Brain pericyte (primary cell): Measurements from ENCODE around the gene RAD51B.

Experiments used
- DNase-seq: peaks from one replicate; pipeline ENCODE4 v3.0.0-alpha.2; 2012; ENCODE audit warnings: low read depth, low spot score

RAD51B gene

DNA sequence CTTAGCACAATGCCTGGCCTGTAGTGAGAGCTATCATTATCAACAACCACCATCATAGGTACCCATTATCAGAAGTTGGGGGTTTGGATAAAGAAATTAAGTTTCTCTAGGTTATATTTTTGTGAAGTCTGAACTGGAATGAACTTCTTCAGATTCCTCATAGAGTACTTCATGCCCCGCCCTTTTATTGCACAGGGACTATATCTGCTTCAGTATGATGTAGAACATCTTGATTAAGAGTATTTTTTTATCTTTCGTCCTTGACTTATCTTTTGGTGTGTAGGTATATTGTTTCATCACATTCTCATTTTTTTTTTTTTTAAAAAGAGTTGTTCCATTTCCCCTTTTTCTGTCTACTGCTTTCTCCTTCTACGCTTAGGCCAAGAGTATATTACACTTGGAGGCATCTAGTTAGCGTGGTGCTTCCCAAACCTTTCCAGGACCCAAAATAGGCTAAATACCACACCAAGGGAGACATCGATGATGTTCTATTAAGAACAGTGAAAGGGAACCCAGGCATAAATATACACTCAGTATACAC is 505.8 kb downstream of the RAD51B start:
- no peak for DNase-seq

DNA sequence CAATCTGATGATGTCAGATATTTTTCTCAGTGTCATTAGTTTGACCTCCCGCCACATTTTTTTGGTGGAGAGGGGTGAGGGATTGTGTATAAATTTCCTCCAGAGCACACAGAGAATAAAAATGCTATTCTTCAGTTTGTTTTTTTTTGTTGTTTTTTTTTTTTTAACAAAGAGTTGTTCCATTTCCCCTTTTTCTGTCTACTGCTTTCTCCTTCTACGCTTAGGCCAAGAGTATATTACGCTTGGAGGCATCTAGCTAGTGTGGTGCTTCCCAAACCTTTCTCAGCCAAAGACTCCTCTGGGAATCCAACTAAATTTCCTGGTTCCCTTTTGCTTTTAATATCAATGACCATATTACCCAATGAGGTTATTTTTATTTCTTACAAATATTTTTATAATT is 507.7 kb downstream of the RAD51B start:
- DNase-seq: no peak

DNA sequence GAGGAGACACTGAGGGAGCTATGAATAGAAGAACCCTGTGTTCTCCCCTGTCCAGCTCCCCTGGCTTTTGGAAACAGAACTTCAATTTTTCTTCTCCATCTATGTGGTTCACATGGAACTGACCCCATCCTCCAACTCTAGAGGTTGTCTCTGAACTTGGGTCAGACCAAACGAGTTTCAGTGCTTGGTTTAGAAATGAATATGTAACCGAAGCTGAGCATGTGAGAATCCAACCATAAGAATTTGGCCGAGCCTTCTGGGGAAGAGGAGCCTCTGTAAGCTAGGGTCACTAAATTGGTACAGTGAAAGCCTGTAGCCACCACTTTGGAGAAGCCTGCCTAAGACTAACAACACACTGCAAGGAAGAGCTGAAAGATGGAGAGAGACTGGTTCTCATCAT is 508.9 kb downstream of the RAD51B start:
- no peak for DNase-seq

DNA sequence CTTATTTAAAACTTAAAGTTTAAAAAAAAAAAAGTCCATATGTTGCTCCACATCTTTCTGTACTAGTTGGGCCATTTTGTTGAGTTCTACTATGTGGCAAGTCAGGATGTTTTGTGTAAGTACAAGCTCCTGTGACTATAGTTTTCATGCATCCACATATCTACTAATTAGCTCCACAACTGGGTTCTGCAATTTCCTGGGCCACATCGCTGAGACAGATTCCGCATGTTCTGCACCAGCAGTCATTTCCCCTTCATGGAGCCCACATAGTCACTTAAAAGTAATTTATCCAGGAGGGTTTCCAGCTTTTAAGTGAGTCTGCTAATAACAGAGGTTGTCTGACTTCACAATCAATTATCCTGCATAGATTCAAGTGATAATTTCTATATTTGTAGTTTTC is 511.8 kb downstream of the RAD51B start:
- no peak for DNase-seq

DNA sequence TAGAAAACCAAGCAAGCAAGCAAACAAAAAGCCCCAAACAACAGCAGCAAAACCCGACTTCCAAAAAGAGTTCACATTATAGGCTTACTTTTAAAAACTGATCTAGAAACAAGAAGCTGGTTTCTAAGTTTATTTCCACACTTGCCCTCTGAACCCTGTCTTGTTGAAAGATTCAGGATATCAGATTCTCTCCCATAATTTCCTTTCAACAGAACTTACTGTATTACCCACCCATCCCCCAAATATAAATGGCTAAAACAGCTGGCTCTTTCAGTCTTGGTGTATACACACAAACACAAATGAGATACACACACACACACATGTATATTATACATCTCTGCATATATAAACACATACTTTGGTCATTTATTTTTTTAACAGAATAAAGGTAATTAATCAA is 512.4 kb downstream of the RAD51B start:
- DNase-seq: no peak

DNA sequence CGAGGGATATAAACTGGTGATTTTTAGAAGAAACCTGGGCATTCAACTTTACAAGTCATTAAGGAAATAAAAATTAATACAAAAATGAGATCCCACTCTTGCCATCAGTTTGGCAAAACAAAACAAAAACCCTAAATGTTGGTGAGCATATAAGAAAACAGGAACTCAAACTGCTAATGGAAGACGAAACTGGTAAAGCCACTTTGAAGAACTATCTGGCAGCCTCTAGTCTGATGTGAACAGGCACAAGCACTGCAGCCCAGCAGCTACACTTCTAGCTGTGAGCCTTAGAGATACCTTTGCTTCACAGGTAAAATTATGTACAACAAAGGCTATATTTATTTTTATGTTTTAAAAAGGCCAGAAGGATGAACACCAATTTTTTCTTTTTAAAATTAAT is 513.7 kb downstream of the RAD51B start:
- no peak for DNase-seq

DNA sequence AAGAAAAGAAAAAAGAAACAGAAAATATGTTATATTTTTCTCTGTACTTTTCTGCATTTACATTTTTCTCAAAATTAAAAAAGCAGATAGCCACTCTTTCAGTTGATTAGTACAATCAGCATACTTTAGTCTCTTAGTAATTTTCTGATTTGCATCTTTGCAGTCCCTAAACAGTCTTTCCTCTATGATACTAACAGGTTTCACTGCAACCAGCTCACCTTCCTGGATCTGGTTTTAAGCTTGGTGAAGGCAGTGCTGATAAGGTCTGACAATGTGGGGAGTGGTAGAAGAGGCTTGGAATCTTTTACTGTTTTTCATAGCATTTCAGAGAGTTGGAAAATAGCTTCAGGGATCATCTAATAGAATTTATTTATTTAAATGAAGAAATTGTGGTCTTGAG is 515.7 kb downstream of the RAD51B start:
- no peak for DNase-seq

DNA sequence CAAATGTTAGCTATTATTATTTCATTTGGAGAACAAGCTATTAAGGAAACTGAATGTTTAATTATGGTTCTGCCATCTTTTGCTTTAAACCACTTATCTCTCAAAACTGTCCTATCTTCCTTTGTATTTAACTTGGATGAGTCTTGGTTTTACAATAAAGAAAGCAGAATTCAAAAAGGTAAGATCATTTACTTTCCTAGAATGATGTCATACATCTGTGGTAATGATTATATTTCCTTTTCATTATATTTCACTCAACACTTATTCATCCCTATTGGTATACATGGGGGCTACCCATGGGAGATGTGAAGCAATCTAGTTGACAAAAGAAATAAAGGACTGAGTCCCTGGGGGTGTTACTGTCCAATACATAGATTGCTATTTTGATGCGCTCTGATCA is 516.6 kb downstream of the RAD51B start:
- DNase-seq: no peak

DNA sequence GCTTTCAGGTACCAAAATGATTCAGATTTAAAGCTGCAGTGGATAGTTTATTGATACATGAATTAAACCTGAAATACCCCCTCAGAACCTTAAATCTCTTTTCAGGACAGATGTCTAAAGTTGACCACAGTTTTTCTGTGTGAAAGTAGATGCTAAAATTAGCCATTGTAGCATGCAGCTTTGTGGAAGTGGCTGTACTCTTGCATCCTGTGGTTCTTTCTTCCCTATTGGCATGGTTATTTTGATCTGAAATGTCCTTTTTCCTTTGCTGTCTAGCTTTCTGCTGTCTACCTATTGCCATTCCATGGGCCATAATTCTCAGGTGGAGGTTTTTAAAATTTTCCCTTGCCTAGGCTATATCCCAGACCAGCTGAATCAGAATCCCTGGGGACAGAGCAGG is 517.7 kb downstream of the RAD51B start:
- no peak for DNase-seq

DNA sequence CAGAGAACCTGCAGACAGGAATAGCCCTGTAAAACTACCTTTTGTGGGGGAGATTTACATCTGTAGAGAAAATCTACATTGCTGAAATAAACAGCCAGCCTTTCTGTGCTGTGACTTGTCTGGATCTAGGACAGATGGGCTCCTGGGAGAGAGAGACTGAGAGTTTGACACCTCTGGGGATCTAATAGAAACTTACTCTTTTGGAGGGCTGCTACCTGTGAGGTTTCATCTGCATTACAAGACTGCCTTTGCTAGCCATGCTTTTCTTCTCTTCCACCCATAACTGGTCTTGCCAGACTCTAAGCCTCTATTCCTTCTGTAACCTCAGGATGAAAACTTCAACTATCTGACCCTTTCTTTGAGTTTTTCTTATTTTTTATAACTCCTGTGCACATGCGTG is 520.7 kb downstream of the RAD51B start:
- DNase-seq: no peak

DNA sequence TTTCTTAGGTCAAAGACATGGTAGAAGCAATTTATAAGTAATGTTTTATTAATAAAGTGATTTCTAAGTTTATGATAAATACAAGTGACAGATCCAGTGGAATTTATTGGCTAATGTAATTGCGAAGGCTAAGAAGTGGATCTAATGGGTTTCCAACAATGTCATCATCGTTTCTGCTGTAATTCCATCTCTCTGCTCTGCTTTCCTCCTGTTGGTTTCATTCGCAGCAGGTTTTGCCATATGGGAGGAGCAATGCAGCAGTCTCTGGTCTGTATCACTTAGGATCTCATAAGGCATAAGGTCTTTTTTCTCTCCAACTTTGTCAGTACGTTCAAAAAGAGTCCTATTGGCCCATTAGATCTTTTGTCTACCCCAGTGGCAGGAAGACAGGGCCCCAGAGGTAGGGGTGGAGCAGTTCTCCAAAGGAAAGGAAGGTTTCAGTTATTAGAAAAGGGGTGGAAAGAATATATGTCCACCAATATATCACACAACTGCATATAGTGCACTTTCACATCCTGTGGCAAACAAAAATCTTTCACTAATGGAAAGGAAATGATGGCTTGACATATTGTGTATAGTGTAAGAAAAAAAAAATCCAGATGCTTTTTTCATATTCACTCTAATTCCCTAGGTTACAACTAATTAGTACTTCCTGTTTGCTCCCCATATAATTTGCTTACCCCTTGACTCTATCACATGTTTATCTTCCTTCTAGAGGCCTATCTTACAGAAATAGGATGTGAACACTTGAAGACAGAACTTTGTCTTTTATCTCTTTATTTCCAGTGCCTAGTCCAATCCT is 522.0 kb downstream of the RAD51B start:
- no peak for DNase-seq

DNA sequence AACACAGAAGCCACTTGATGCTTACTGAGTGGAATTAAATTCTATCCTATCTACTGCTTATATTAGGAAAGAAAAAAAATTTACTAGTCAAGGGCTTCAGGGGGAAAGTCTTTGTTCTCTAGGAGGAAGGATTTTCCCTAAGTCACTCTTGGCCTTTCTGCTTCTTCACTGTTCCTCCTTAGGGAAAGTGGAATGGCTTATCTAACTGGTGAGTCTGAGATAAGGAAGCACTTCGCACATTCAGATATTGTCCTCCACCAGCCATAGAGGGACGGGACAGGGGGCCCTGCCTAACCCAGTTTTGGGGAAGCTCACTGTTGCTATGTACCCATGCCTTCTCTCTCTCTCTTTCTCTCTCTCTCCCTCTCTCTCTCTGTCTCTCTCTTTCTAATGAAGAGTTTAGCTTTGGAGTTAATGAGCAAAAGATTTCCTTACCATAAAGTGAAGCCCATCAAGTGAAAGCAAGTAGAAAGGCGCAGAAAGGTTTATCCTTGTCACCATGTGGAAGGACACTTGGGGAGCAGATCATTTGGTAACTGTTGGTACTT is 522.7 kb downstream of the RAD51B start:
- DNase-seq: no peak

DNA sequence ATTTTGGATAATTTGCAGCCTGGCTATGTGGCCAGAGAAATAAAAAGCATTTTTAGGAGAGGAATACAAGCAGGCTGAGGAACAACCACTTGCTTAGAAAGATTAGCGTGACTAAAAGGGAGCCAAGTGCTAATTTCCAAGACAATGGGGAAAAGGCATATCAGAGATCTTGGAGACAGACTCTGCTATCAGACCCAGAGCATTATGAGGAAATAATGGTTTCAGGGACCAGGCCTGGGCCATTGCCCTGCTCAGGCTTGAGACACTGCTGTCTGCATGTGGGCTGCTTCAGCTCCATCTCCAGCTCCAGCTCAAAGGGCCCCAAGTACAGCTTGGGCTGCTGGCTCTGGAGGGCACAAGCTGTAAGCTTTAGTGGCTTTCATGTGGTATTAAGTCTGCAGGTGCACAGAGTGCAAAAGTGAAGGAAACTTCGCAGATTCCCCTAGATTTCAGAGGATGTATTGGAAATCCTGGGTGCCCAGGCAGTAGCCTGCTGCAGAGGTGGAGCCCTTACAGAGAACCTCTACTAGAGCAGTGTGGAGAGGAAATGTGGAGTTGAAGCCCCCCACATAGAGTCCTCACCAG is 524.0 kb downstream of the RAD51B start:
- DNase-seq: no peak

DNA sequence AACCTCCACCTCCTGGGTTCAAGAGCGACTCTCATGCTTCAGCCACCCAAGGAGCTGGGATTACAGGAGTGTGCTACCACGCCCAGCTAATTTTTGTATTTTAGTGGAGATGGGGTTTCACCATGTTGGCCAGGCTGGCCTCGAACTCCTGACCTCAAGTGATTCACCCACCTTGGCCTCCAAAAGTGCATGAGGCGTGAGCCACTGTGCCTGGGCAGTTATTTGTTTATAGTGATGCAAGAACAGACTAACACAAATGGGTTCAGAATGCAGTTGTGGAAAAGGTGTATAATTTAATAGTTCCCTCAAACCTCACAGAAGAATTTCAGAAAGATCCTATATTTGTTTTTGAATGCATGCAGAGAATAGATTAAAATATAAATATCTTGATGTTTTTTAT is 526.2 kb downstream of the RAD51B start:
- no peak for DNase-seq

DNA sequence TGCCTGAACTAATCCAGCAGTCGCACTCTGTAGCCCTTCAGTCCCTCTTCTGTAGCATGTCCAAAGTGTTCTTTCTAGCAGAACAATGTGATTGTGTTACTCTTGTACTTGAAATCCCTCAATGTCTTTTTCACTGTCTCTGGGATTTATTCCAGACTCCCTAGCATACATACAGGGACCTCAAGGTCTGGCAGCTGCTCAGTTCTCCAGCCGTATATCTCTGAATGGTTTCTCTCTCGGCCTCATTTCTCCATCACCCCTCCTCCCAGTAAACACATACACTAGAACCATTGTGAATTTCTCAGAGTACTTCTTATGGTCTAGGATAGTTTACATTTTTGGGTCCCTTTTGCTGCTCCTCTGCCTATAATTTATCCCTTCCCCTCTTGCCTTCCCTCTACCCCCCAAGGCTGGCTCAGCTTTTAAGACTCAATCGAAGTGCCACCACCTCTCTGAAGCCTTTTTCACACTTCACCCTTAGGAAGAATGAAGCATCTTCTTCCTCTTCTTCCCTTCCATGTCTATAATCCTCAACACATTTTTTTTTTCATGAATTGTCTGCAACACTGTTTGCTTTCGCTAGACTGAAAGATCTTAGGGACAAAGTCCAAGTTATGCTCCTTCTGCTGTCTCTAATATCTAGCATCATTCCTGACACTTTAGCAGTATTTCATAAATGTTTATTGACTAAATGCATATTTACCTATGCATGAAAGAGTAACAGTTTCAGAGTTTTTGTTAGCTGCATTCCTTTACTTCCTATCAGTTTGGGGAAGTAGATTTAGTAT is 527.2 kb downstream of the RAD51B start:
- no peak for DNase-seq

DNA sequence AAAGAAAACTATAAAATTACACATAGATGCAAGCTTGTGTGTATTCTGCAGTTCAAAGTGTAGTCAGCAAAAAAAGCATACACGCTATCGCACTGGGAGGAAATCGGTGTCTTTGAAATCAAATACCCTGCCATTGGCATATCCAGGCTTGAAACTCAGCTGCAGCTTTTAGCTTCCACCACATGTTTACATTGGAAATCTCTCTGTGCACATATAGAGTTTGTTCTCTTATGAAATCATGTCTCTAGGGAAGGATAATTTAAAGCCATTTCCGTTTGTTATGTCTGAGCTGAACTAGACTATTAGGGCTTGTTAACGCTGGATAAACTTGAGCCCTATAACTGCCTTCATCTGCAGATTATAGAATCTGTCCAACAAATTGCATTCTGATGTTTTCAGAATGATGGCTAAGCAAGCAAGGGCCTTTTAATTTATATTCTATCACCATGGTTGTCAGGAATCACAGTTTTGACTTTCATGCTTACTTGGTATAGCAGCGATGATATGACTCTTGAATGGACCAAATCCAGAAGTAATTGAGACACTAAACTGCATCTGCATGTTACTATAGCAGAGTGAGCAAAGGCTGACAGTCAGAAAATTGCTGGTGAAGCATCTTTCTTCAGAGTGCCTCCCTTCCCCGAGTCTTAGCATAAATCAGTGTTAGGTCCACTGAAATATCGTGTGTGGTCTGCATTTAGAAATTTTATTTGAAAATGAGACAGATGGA is 530.5 kb downstream of the RAD51B start:
- DNase-seq: peak; percentile 92

DNA sequence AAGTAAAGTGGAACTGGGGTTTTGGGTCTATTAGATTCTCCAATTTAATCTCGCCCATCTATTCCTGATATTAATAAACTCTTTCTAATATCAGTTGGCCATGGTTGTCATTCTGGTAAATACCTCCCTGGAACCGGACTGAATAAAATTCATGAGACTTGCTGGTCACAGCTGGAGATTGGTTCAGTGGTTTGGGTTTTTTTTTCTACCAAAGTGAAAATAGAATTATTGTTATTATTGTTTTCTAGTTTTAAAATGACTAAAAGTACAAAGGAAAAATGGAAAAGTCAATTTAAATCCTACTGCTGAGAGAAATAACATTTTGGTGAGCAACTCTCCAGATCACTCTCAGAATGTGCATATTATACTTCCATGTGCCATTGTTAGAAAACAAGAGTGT is 535.8 kb downstream of the RAD51B start:
- no peak for DNase-seq

DNA sequence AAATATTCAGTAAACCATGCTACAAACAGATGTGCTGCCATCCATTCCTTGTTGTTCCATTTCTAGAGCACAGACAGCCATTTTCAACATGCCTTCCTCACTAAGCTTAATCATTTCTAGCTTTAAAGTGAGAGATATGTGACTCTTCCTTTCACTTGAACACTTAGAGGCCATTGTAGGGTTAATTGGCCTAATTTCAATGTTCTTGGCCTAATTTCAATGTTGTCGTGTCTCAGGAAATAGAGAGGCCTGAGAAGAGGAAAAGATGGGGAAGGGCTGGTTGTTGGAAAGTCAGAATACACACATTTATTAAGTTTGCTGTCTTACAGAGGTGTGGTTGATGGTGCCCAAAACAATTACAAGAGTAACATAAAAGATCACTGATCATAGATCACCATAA is 538.2 kb downstream of the RAD51B start:
- no peak for DNase-seq

DNA sequence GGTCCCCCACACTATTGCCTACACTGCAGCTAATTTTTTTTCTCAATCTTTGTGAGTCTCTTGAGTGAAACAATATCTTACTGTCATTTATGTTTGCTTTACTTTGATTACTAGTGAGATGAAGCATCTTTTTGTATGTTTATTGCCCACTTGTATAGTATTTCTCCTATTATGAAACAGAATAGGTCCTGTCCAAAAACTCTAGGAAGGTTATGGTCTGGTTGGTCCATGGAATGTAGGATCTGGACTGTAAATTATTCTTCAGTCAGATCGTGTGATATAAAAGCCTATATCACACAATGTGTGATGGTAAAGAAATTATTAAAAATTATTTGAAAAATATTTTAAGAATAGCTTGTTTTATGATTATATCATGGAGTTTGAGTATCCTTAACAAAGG is 538.9 kb downstream of the RAD51B start:
- DNase-seq: no peak

DNA sequence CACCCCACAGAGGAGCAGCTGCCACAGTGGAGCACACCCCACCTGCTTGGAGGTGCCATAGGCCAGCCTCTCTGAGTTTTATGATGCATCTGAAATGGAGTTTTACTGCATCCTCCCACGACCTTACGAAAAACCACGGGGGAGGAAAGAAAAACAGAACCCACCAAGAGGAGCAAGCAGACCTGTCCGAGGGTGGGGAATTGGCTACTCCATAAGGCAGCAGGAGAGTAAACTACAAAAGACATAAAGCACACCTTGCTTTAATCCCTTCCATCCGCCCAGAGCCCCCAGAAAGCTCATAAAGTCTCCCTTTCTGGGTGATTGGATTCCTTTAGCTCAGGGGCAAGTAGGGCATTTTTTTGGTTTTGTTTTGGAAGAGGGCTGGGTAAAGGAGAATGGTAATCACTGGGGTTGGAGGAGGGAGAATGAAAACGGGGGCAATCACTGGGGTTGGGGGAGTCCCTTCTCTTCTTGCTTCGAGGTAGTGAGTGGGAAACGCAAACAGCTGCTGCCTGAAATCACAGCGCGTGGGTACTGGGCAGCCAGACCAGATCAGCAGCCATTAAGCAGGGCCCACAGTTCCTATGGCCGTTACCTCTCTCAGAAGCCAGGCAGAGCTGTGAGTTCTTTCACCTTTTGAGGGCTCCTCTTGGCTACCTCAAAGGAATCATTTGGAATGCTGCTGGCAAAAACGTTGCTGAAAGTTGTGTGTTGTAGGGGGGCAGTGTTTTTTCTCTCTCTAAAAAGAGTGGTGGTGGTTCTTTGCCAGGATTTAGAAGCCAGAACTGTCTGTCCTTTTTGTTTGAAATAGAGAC is 539.6 kb downstream of the RAD51B start:
- no peak for DNase-seq
